ENCODE data around the gene VARS2. TPM values are rescaled to one million over a fixed set of nuclear protein-coding genes. Genes with fewer than 3 reads are reported as not detected.
"Not testable (repeated sequence)": the region's sequence is repeated elsewhere in the genome, so short reads cannot be mapped to it uniquely, and the experiment has no call there.

The VARS2 gene
- total RNA-seq = 34.7 and 37.7 TPM in 2 replicates

GRCh38 chr6:30914076-30914853, at the start of gene VARS2:
VARS2 (plus strand) TSS chr6:30914238; CDS start chr6:30914837, 599 bp downstream.
- TF ChIP-seq CTCF (IDR thresholded peaks at IDR 0.05; ENCODE audit: insufficient read depth, low read length, poor library complexity, severe bottlenecking) = peak; percentile 27
- no peaks in the 10 kb centered on the region for H3K27me3 ChIP-seq (ENCODE audit: control insufficient read depth, insufficient read depth, low read length)
- H3K4me3 ChIP-seq (ENCODE audit: low read depth, low read length) = peak within 1 kb of the TSS; percentile 43
- H3K36me3 ChIP-seq (ENCODE audit: control insufficient read depth, insufficient read depth, low read length) = peaks cover 5% of the 10 kb centered on the region
- DNase-seq (ENCODE audit: low read depth) = peak; percentile 34

DNA sequence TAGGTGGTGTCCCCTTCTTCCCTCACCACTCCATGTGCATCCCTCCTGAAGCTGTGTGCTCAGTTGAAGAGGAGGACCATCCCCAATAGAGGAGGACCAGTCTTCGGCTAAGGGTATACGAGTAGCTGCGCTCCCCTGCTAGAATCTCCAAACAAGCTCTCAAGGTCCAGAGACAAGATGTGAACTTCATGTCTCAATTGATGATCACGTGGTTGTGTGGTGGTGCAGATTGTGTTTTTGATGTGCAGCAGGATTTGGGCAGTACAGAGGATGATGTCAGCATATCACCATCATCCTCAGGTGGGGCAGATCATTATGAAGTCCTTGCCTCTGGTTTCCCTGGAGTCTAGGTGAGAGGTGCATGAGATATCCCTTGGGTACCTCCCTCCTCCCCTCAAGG, 49.7 kb upstream of the VARS2 start:
- DNase-seq (ENCODE audit: low read depth) = no peak
- no peak for TF ChIP-seq CTCF (IDR thresholded peaks at IDR 0.05; ENCODE audit: insufficient read depth, low read length, poor library complexity, severe bottlenecking)
- Histone ChIP-seq H3K27me3 (ENCODE audit: control insufficient read depth, insufficient read depth, low read length) (no peaks in the 10 kb centered on the region), H3K36me3 (ENCODE audit: control insufficient read depth, insufficient read depth, low read length) (no peaks in the 10 kb centered on the region), H3K4me3 (ENCODE audit: low read depth, low read length) (no peak overlapping the region)

- H3K4me3 ChIP-seq (ENCODE audit: low read depth, low read length); H3K27me3 ChIP-seq (ENCODE audit: control insufficient read depth, insufficient read depth, low read length); DNase-seq (ENCODE audit: low read depth); H3K36me3 ChIP-seq (ENCODE audit: control insufficient read depth, insufficient read depth, low read length): not testable (repeated sequence)
These were observed 44.7 kb upstream of the VARS2 start for GRCh38 chr6:30869241-30869749.

DNA sequence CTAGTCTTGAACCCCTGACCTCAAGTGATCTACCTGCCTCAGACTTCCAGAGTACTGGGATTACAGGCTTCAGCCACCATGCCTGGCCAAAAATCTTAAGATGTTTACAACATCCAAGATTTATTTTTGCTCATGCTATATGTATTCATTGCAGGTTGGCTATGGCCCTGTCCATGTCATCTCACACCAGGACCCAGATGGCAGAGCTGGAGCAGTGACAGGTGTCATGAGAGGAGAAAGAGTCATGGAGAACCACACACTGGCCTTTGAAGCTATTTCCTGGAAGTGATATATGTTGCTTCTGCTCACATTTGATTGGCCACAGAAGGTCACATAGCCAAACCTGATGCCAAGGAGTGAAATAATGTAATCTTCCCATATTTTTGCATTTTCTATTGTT, 43.5 kb upstream of the VARS2 start:
- no peak for TF ChIP-seq CTCF (IDR thresholded peaks at IDR 0.05; ENCODE audit: insufficient read depth, low read length, poor library complexity, severe bottlenecking)
- Histone ChIP-seq H3K27me3 (ENCODE audit: control insufficient read depth, insufficient read depth, low read length) (no peaks in the 10 kb centered on the region), H3K4me3 (ENCODE audit: low read depth, low read length) (no peak overlapping the region), H3K36me3 (ENCODE audit: control insufficient read depth, insufficient read depth, low read length) (no peaks in the 10 kb centered on the region)
- no peak for DNase-seq (ENCODE audit: low read depth)

DNA sequence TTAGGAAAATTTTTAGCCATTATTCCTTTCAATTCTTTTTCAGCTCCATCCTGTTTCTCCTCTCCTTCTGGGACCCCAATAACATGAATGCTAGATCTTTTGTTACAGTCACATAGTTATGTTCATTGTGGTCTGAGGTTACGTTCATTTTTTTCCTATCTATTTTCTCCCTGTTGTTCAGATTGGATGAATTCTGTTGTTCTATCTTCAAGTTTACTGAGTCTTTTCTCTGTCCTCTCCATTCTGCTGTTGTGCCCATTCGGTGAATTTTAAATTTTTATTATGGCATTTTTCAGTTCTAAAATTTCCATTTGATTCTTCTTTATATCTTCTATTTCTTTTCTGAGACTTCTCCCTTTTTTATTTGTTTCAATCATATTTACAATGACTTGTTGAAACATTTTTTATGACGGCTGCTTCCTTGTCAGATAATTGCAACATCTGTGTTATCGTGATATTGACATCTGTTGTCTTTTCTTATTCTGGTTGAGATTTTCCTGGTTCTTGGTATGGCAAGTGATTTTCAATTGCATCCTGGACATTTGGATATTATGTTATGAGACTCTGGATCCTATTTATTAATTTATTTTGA, 42.4 kb upstream of the VARS2 start:
- no peak overlapping the region for H3K4me3 ChIP-seq (ENCODE audit: low read depth, low read length)
- no peaks in the 10 kb centered on the region for H3K36me3 ChIP-seq (ENCODE audit: control insufficient read depth, insufficient read depth, low read length)
- TF ChIP-seq CTCF (IDR thresholded peaks at IDR 0.05; ENCODE audit: insufficient read depth, low read length, poor library complexity, severe bottlenecking) = no peak
- no peaks in the 10 kb centered on the region for H3K27me3 ChIP-seq (ENCODE audit: control insufficient read depth, insufficient read depth, low read length)
- no peak for DNase-seq (ENCODE audit: low read depth)

GRCh38 chr6:30873137-30873640, 40.8 kb upstream of the VARS2 start:
- Histone ChIP-seq H3K27me3 (ENCODE audit: control insufficient read depth, insufficient read depth, low read length) (no peaks in the 10 kb centered on the region), H3K4me3 (ENCODE audit: low read depth, low read length) (no peak overlapping the region), H3K36me3 (ENCODE audit: control insufficient read depth, insufficient read depth, low read length) (no peaks in the 10 kb centered on the region)
- no peak for TF ChIP-seq CTCF (IDR thresholded peaks at IDR 0.05; ENCODE audit: insufficient read depth, low read length, poor library complexity, severe bottlenecking)
- DNase-seq (ENCODE audit: low read depth) = no peak

DNA sequence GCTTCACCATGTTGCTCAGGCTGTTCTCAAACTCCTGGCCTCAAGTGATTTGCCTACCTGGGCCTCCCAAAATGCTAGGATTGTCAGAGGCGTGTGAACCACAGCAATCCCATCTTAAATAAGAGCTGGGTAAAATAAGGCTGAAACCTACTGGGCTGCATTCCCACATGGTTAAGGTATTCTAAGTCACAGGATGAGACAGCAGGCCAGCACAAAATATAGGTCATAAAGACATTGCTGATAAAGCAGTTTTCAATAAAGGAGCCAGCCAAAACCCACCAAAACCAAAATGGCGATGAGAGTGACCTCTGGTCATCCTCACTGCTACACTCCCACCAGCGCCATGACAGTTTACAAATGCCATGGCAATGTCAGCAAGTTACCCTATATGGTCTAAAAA, 40.2 kb upstream of the VARS2 start:
- H3K4me3 ChIP-seq (ENCODE audit: low read depth, low read length); DNase-seq (ENCODE audit: low read depth); H3K27me3 ChIP-seq (ENCODE audit: control insufficient read depth, insufficient read depth, low read length); H3K36me3 ChIP-seq (ENCODE audit: control insufficient read depth, insufficient read depth, low read length): not testable (repeated sequence)
